GM13976 (cell line): ENCODE data around the gene PHACTR1.

Experiments
- DNase-seq: peaks from one replicate; pipeline ENCODE4 v3.0.0; 2012; ENCODE audit warnings: low spot score
- CTCF ChIP-seq: IDR thresholded peaks from 2 replicates; pipeline ENCODE4 v1.5.1; 2012; ENCODE audit warnings: borderline replicate concordance, mild to moderate bottlenecking; ENCODE audit not compliant: insufficient read depth; ENCODE audit errors: extremely low read depth, missing control alignments, control extremely low read depth
- in situ Hi-C: fragments of 300-500 bp; cut with MboI; formaldehyde crosslinking; loops from one replicate; pipeline ENCODE4 v1.12.0; 2022; ENCODE audit warnings: low sequenced_read_pairs, mixed read lengths, inconsistent platforms; ENCODE audit not compliant: unreplicated experiment

The PHACTR1 gene

DNA sequence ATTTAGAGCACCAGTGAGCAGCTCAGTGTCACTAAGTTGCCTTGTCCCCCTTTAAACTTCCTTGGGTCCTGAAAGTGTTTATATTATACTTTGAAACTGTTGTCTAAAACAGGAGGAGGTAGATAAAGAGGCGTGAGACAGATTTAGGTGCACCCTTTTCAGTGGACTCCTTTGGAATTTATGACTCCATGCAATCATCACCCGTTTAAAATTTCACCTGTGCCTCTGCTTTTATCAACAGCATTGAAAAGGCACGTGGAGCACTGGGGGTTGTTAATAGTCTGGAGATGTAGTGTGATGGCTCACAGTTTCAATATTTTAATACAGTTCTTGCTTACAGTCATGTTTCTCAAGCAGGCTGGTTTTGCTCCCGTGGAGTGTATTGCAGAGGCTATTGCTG is 162.2 kb downstream of the PHACTR1 start:
- in situ Hi-C loops = loop anchor here (25.0 kb wide), 2 partner anchors 241 to 1291 kb away; no protein-coding TSS in a partner anchor

DNA sequence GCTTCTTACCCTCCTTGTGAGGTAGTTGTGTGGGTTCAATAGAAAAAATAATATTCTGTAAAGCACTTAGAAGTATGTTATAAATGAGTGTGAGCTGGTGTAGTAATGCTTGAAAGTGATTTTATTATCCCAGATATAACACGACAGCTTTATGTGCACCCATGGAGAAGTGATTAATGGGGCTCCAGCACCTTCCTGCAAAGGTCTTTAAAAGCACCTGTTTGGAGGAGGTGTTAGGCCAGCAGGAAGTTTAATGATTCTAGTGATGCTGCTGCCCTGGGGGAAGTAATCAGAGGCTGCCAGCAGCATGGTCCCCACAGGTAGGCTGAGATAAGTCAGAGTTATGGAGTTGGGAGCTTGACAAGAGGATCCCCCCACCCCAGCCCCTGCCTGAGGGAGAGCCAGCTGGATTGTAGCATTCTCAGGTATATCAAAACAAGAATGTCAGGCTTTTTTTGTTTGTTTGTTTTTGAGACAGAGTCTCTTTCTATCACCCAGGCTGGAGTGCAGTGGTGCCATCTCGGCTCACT is 166.3 kb downstream of the PHACTR1 start:
- in situ Hi-C loops = loop anchor here (25.0 kb wide), 2 partner anchors 246 to 1296 kb away; no protein-coding TSS in a partner anchor
- no peak for TF ChIP-seq CTCF
- DNase-seq = no peak

More for the DNA sequence above, 162.2 kb downstream of the PHACTR1 start:
- TF ChIP-seq CTCF = no peak
- DNase-seq = no peak

GRCh38 chr6:12884983-12885382 is 168.4 kb downstream of the PHACTR1 start:
- DNase-seq = no peak
- in situ Hi-C loops = loop anchor here (25.0 kb wide), 2 partner anchors 248 to 1298 kb away; no protein-coding TSS in a partner anchor
- TF ChIP-seq CTCF = no peak

- in situ Hi-C loops = loop anchor here (25.0 kb wide), 2 partner anchors 250 to 1300 kb away; no protein-coding TSS in a partner anchor
- DNase-seq = no peak
Measured at GRCh38 chr6:12886961-12887775, 170.6 kb downstream of the PHACTR1 start.

DNA sequence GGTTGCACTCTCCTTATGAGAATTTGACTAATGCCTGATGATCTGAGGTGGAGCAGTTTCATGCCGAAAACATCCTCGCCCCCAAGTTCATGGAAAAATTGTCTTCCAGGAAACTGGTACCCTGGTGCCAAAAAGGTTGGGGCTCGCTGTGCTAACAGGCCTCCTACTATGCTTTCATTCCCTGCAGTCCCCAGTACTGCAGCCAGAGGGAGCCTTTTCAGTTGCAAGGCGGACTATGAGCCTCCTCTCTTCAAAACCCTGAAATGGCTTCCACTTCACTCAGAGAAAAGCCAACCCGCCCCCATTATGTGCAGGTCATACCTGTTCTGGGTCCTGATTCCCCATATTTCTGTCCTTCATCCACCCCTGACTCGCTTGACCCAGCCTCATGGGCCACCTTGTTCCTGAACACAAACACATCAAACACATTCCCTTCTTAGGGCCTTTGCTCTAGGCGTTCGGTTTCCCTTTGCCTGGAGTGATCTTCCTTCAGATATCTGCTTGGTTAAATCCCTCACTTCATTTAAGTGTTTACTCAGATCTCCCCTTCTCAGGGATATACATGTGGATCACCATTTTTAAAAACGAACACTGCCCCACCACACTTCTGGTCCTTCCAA is 173.7 kb downstream of the PHACTR1 start:
- no peak for DNase-seq
- in situ Hi-C loops = loop anchor here (25.0 kb wide), 2 partner anchors 253 to 1303 kb away; no protein-coding TSS in a partner anchor
- TF ChIP-seq CTCF = peak; percentile 20

More at GRCh38 chr6:12886961-12887775, 170.6 kb downstream of the PHACTR1 start:
- TF ChIP-seq CTCF = no peak

- no peak for DNase-seq
- no peak for TF ChIP-seq CTCF
- in situ Hi-C loops = loop anchor here (25.0 kb wide), 2 partner anchors 254 to 1304 kb away; no protein-coding TSS in a partner anchor
Measured at GRCh38 chr6:12891595-12891994, 175.0 kb downstream of the PHACTR1 start.
